Astrocyte (in vitro differentiated cells and primary cell): Measurements from ENCODE around the gene TOB1. TPM values are rescaled to one million over a fixed set of nuclear protein-coding genes. Genes with fewer than 3 reads are reported as not detected.

Experiments used
- DNase-seq: peaks from one replicate; pipeline ENCODE4 v3.0.0-alpha.2; 2010; ENCODE audit warnings: low read depth
- FAIRE-seq: peaks from 2 replicates; lab custom pipeline; 2011; peaks lifted over from hg19 to GRCh38; lab: Jason Lieb, UNC
- H2AFZ ChIP-seq: 2 replicates; pipeline ENCODE4 v1.6.0; 2012; ENCODE audit warnings: low read depth, low read length, inconsistent platforms
- H3K27ac ChIP-seq: 2 replicates; pipeline ENCODE4 v1.5.1; 2011; ENCODE audit warnings: low read depth, low read length, inconsistent platforms
- H3K27me3 ChIP-seq: 2 replicates; pipeline ENCODE4 v1.6.0; 2011; ENCODE audit warnings: low read length, inconsistent platforms; ENCODE audit not compliant: insufficient read depth
- H3K36me3 ChIP-seq: 2 replicates; pipeline ENCODE4 v1.5.1; 2011; ENCODE audit warnings: low read length, inconsistent platforms; ENCODE audit not compliant: insufficient read depth
- H3K4me1 ChIP-seq: 2 replicates; pipeline ENCODE4 v1.5.1; 2011; ENCODE audit warnings: low read length, inconsistent platforms; ENCODE audit not compliant: insufficient read depth
- H3K4me2 ChIP-seq: 2 replicates; pipeline ENCODE4 v1.6.0; 2012; ENCODE audit warnings: low read length, inconsistent platforms
- H3K4me3 ChIP-seq: 2 replicates; pipeline ENCODE4 v1.5.1; 2011; ENCODE audit warnings: low read depth, mild to moderate bottlenecking, low read length, inconsistent platforms; ENCODE audit not compliant: insufficient read depth
- H3K79me2 ChIP-seq: 2 replicates; pipeline ENCODE4 v1.6.0; 2012; ENCODE audit warnings: mild to moderate bottlenecking, low read length, inconsistent platforms; ENCODE audit not compliant: insufficient read depth
- H3K9ac ChIP-seq: 2 replicates; pipeline ENCODE4 v1.6.0; 2012; ENCODE audit warnings: mild to moderate bottlenecking, low read length, inconsistent platforms
- H3K9me3 ChIP-seq: 2 replicates; pipeline ENCODE4 v1.5.1; 2012; ENCODE audit warnings: low read depth, mild to moderate bottlenecking, low read length, inconsistent platforms; ENCODE audit not compliant: insufficient read depth
- H4K20me1 ChIP-seq: 2 replicates; pipeline ENCODE4 v1.6.0; 2012; ENCODE audit warnings: low read length, inconsistent platforms; ENCODE audit not compliant: insufficient read depth
- H3K27ac Mint-ChIP-seq: one replicate; pipeline ENCODE4 v1.8.0; 2021; ENCODE audit warnings: mild to moderate bottlenecking, mixed read lengths; ENCODE audit not compliant: unreplicated experiment
- H3K27me3 Mint-ChIP-seq: one replicate; pipeline ENCODE4 v1.8.0; 2021; ENCODE audit warnings: low read depth, mixed read lengths; ENCODE audit not compliant: unreplicated experiment
- H3K36me3 Mint-ChIP-seq: one replicate; pipeline ENCODE4 v1.8.0; 2021; ENCODE audit warnings: low read depth, mixed read lengths; ENCODE audit not compliant: unreplicated experiment
- H3K4me1 Mint-ChIP-seq: one replicate; pipeline ENCODE4 v1.8.0; 2021; ENCODE audit warnings: low read depth, mixed read lengths; ENCODE audit not compliant: unreplicated experiment
- H3K4me3 Mint-ChIP-seq: one replicate; pipeline ENCODE4 v1.8.0; 2021; ENCODE audit warnings: mild to moderate bottlenecking, moderate library complexity, mixed read lengths; ENCODE audit not compliant: unreplicated experiment
- H3K9me3 Mint-ChIP-seq: one replicate; pipeline ENCODE4 v1.8.0; 2021; ENCODE audit warnings: mild to moderate bottlenecking, mixed read lengths; ENCODE audit not compliant: unreplicated experiment
- CTCF ChIP-seq: IDR thresholded peaks from 2 replicates; pipeline ENCODE4 v1.5.1; 2011; ENCODE audit warnings: low read depth, mild to moderate bottlenecking, inconsistent platforms, low read length, moderate library complexity; ENCODE audit not compliant: insufficient read depth
- EZH2 ChIP-seq: IDR thresholded peaks from 2 replicates; pipeline ENCODE4 v1.6.1; 2012; ENCODE audit warnings: mild to moderate bottlenecking, low read length, inconsistent platforms; ENCODE audit not compliant: insufficient read depth
- total RNA-seq: library from RNA; stranded (reverse); gene quantifications from 2 replicates; pipeline ENCODE4 v1.2.1, GENCODE V29; 2021

Gene TOB1
- total RNA-seq, 1 donor from 2014 or later: 71.6 TPM

GRCh38 chr17:50813583-50813982, 52.6 kb downstream of the TOB1 start:
- H3K4me1 Mint-ChIP-seq: peaks cover 11% of the 10 kb centered on the region

More at GRCh38 chr17:50813583-50813982, 52.6 kb downstream of the TOB1 start:
- TF ChIP-seq CTCF (no peak), EZH2 (no peak)
- no peaks in the 10 kb centered on the region for H3K36me3 Mint-ChIP-seq
- H3K4me3 ChIP-seq: no peak overlapping the region
- no peaks in the 10 kb centered on the region for H3K36me3 ChIP-seq
- H4K20me1 ChIP-seq: no peaks in the 10 kb centered on the region
- H3K4me2 ChIP-seq: no peak overlapping the region
- H3K4me1 ChIP-seq: peaks cover 9% of the 10 kb centered on the region
- no peak overlapping the region for H3K4me3 Mint-ChIP-seq
- no peak overlapping the region for H3K27ac Mint-ChIP-seq
- H3K79me2 ChIP-seq: no peaks in the 10 kb centered on the region
- H3K27ac ChIP-seq: no peak overlapping the region
- H2AFZ ChIP-seq: no peak overlapping the region
- FAIRE-seq: no peak
- no peak for DNase-seq
- H3K27me3 Mint-ChIP-seq: peaks cover 19% of the 10 kb centered on the region
- no peaks in the 10 kb centered on the region for H3K9me3 Mint-ChIP-seq
- H3K9me3 ChIP-seq: no peaks in the 10 kb centered on the region
- no peak overlapping the region for H3K9ac ChIP-seq
- peaks cover 5% of the 10 kb centered on the region for H3K27me3 ChIP-seq

Other genes with a start within 250 kb of the TOB1 start
- gene ABCC3, start 231.5 kb downstream of the TOB1 start, total RNA-seq: 0.41 and 0.55 TPM in 2 replicates
- 37.0 and 38.3 TPM in 2 replicates for gene ANKRD40, start 158.4 kb downstream of the TOB1 start, total RNA-seq
- 85.1 and 93.0 TPM in 2 replicates for gene LUC7L3, start 146.8 kb downstream of the TOB1 start, total RNA-seq
- gene ANKRD40CL, start 98.8 kb downstream of the TOB1 start, total RNA-seq: not detected in 2 replicates
- 0.07 TPM in 1 of 2 replicates, not detected in the other for gene WFIKKN2, start 30.8 kb downstream of the TOB1 start, total RNA-seq